Endothelial cell of umbilical vein (primary cell): ENCODE measurements around the gene DIABLO. TPM values are rescaled to one million over a fixed set of nuclear protein-coding genes. Genes with fewer than 3 reads are reported as not detected.

ENCODE experiments used
- BruUV-seq: library from RNA; stranded (reverse); fragments of 400-500 nt; replicated peaks from 2 replicates; lab custom pipeline; 2021; lab: Mats Ljungman, UMichigan
- CTCF ChIA-PET: fragments of 300-600, 350-600 bp; sonication (Branson Sonifier 250); formaldehyde crosslinking; loops from one replicate; lab custom pipeline; 2021; ENCODE audit warnings: antibody characterized with exemption, inconsistent platforms; lab: Charles Lee
- POLR2A ChIA-PET: fragments of 300-600, 350-600 bp; sonication (Branson Sonifier 250); formaldehyde crosslinking; loops from one replicate; lab custom pipeline; 2021; ENCODE audit warnings: antibody characterized with exemption, inconsistent platforms; lab: Charles Lee
- DNase-seq: peaks from one replicate; pipeline ENCODE4 v3.0.0-alpha.2; 2011; ENCODE audit warnings: low read depth, low spot score
- FAIRE-seq: peaks from 2 replicates; lab custom pipeline; 2011; peaks lifted over from hg19 to GRCh38; lab: Jason Lieb, UNC
- H2AFZ ChIP-seq: 2 replicates; pipeline ENCODE4 v1.6.0; 2012; ENCODE audit warnings: low read depth, low read length, control low read depth, inconsistent platforms
- H3K27ac ChIP-seq: 2 replicates; pipeline ENCODE4 v1.5.1; 2011; ENCODE audit warnings: low read depth, mild to moderate bottlenecking, control low read depth, low read length, moderate library complexity; ENCODE audit not compliant: insufficient read depth
- H3K27me3 ChIP-seq, 2 experiments: 2 replicates each; pipeline versions ENCODE4 v1.6.0 to v1.6.1; 2011; ENCODE audit warnings: low read length in 2 of 2, mixed read lengths in 1 of 2; ENCODE audit not compliant: control insufficient read depth in 2 of 2, insufficient read depth in 2 of 2
- H3K36me3 ChIP-seq, 2 experiments: 2 replicates in 1 of 2; 3 replicates in 1 of 2; pipeline ENCODE4 v1.5.1; 2011; ENCODE audit warnings: low read length in 2 of 2, mild to moderate bottlenecking in 1 of 2, moderate library complexity in 1 of 2; ENCODE audit not compliant: control insufficient read depth in 2 of 2, insufficient read depth in 2 of 2; ENCODE audit errors: extremely low read depth in 1 of 2
- H3K4me1 ChIP-seq: 3 replicates; pipeline ENCODE4 v1.5.1; 2011; ENCODE audit warnings: mild to moderate bottlenecking, low read length; ENCODE audit not compliant: control insufficient read depth, insufficient read depth; ENCODE audit errors: extremely low read depth
- H3K4me2 ChIP-seq: 2 replicates; pipeline ENCODE4 v1.6.1; 2011; ENCODE audit warnings: low read length, control low read depth, mixed read lengths; ENCODE audit not compliant: insufficient read depth
- H3K4me3 ChIP-seq, 3 experiments: fragments of 200-600 bp in 1 of 3; sonication (generic), shearing (Covaris generic) in 1 of 3; replicated peaks in 1 of 3; 2 replicates each; pipeline ENCODE4 v1.5.1; 2011 to 2016; ENCODE audit warnings: control low read depth in 3 of 3, low read length in 3 of 3, mild to moderate bottlenecking in 2 of 3, inconsistent platforms in 1 of 3, low read depth in 1 of 3, moderate library complexity in 1 of 3; ENCODE audit not compliant: insufficient read depth in 1 of 3
- H3K79me2 ChIP-seq: 2 replicates; pipeline ENCODE4 v1.6.0; 2012; ENCODE audit warnings: low read length, inconsistent platforms; ENCODE audit not compliant: control insufficient read depth, insufficient read depth
- H3K9ac ChIP-seq: replicated peaks from 2 replicates; pipeline ENCODE3; 2011; ENCODE audit warnings: low read length, control low read depth; ENCODE audit not compliant: insufficient read depth; ENCODE audit errors: extremely low read depth
- H3K9me1 ChIP-seq: replicated peaks from 3 replicates; pipeline ENCODE4 v1.6.0; 2011; ENCODE audit warnings: mild to moderate bottlenecking, low read length; ENCODE audit not compliant: control insufficient read depth, insufficient read depth; ENCODE audit errors: extremely low read depth
- H3K9me3 ChIP-seq: replicated peaks from 2 replicates; pipeline ENCODE4 v1.5.1; 2012; ENCODE audit warnings: low read length, inconsistent platforms; ENCODE audit not compliant: control insufficient read depth, insufficient read depth
- H4K20me1 ChIP-seq: replicated peaks from 2 replicates; pipeline ENCODE3; 2011; ENCODE audit warnings: mild to moderate bottlenecking, low read length; ENCODE audit not compliant: control insufficient read depth, insufficient read depth; ENCODE audit errors: extremely low read depth
- EZH2 ChIP-seq: IDR thresholded peaks from 2 replicates; pipeline ENCODE4 v1.6.1; 2012; ENCODE audit warnings: borderline replicate concordance, low read depth, mild to moderate bottlenecking, moderate library complexity, low read length, inconsistent platforms; ENCODE audit not compliant: severe bottlenecking
- FOS ChIP-seq: IDR thresholded peaks from 2 replicates; pipeline ENCODE4 v1.6.1; 2011; ENCODE audit warnings: mild to moderate bottlenecking, low read length, moderate library complexity, borderline replicate concordance; ENCODE audit not compliant: insufficient read depth
- GATA2 ChIP-seq: IDR thresholded peaks from 2 replicates; pipeline ENCODE4 v1.7.0; 2011; ENCODE audit warnings: low read depth, mild to moderate bottlenecking, moderate library complexity, mixed read lengths, low read length; ENCODE audit not compliant: insufficient read length, insufficient read depth
- JUN ChIP-seq: IDR thresholded peaks from 2 replicates; pipeline ENCODE4 v1.6.1; 2011; ENCODE audit warnings: borderline replicate concordance, low read depth; ENCODE audit not compliant: insufficient read length, insufficient read depth
- MYC ChIP-seq: IDR thresholded peaks from one replicate; pipeline ENCODE4 v1.6.1; 2011; ENCODE audit warnings: mild to moderate bottlenecking, low read depth, low read length
- POLR2A ChIP-seq: IDR thresholded peaks from 2 replicates; pipeline ENCODE4 v1.6.1; 2012; ENCODE audit warnings: low read depth, mild to moderate bottlenecking, control low read depth, low read length
- POLR2AphosphoS5 ChIP-seq: IDR thresholded peaks from 2 replicates; pipeline ENCODE4 v1.6.1; 2012; ENCODE audit warnings: low read depth, mild to moderate bottlenecking, control low read depth, low read length, moderate library complexity; ENCODE audit not compliant: insufficient read depth
- dilution Hi-C: fragments of 300-500 bp; cut with MboI; formaldehyde crosslinking; loops from one replicate; pipeline ENCODE4 v1.15.0; 2019; ENCODE audit warnings: low sequenced_read_pairs; ENCODE audit not compliant: extremely low pct_ligation_motif_present
- intact Hi-C: fragments of 100-400 bp; cut with micrococcal nuclease; formaldehyde crosslinking; loops from one replicate; pipeline ENCODE4 v1.10.0; 2022
- polyA plus RNA-seq, 4 experiments: library from polyadenylated mRNA; depleted of rRNA in 3 of 4; stranded (reverse) in 3 of 4; unstranded in 1 of 4; fragments of >200 nt; gene quantifications; 2 replicates each; pipeline versions ENCODE4 v1.2.1 to v1.2.3, GENCODE V29; 2011 to 2012; ENCODE audit warnings: missing spikeins in 1 of 4
- total RNA-seq: library from RNA; stranded (reverse); gene quantifications from 2 replicates; pipeline ENCODE4 v1.2.3, GENCODE V29; 2021
- TF ChIP-seq, protein P1 (sequence below): IDR thresholded peaks from 2 replicates; pipeline ENCODE4 v1.6.1; 2011; ENCODE audit not compliant: insufficient read depth, insufficient read length
- TF ChIP-seq, protein P2 (sequence below), 2 donors: IDR thresholded peaks; 1 replicate in 1 of 2; 2 replicates in 1 of 2; pipeline ENCODE4 v1.5.1; 2011; ENCODE audit warnings: low read length in 2 of 2, mild to moderate bottlenecking in 2 of 2, moderate library complexity in 2 of 2, control low read depth in 1 of 2, inconsistent platforms in 1 of 2, low read depth in 1 of 2; ENCODE audit not compliant: insufficient read depth in 1 of 2; ENCODE audit errors: extremely low read depth in 1 of 2

DIABLO gene
- total and polyA plus RNA-seq, 2 donors (not counting 3 experiments of a cell fraction or from before 2014, with no cell fraction given) = 49.9 to 55.4 TPM

DNA sequence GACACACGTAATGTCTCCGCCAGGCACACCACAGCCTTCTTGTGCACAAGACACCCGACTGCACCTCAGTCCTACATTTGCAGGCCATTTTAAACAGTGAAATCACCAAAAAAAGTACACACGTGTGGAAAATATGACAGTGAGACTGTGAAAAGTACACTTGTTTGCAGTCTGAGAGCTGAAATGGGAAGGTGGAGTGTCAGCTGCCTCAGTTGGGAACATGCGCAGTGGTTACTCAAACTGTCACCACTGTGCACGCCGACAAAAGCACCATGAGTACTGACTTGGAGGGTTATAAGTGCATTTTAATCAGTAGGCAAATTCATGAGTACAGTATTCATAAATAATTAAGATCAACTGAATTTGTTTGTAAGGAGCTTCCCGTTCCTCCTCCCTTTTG is 24.7 kb upstream of the DIABLO start:
- no peak for DNase-seq
- dilution Hi-C loops (no loop called here), intact Hi-C loops (no loop called here)
- peaks cover 0 to 2% of the 10 kb centered on the region in 2 experiments for H3K36me3 ChIP-seq
- no peak overlapping the region for H3K4me3 ChIP-seq
- H3K27me3 ChIP-seq = no peaks in the 10 kb centered on the region
- ChIA-PET CTCF (interaction anchor here (0.9 kb wide), 1 partner anchor 19 kb away, joined by 3 read pairs; no protein-coding TSS in a partner anchor), POLR2A (no interaction called here)
- H3K9me1 ChIP-seq = no peaks in the 10 kb centered on the region
- H2AFZ ChIP-seq = no peak overlapping the region
- no peak overlapping the region for H3K4me2 ChIP-seq
- H3K9ac ChIP-seq = no peak overlapping the region
- no peak for TF ChIP-seq EZH2
- no peak for TF ChIP-seq JUN
- no peak for TF ChIP-seq FOS
- TF ChIP-seq POLR2A = no peak
- no peak for TF ChIP-seq POLR2AphosphoS5
- no peak for TF ChIP-seq MYC
- TF ChIP-seq, protein P1, sequence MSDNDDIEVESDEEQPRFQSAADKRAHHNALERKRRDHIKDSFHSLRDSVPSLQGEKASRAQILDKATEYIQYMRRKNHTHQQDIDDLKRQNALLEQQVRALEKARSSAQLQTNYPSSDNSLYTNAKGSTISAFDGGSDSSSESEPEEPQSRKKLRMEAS = no peak
- TF ChIP-seq GATA2 = no peak
- TF ChIP-seq, protein P2, sequence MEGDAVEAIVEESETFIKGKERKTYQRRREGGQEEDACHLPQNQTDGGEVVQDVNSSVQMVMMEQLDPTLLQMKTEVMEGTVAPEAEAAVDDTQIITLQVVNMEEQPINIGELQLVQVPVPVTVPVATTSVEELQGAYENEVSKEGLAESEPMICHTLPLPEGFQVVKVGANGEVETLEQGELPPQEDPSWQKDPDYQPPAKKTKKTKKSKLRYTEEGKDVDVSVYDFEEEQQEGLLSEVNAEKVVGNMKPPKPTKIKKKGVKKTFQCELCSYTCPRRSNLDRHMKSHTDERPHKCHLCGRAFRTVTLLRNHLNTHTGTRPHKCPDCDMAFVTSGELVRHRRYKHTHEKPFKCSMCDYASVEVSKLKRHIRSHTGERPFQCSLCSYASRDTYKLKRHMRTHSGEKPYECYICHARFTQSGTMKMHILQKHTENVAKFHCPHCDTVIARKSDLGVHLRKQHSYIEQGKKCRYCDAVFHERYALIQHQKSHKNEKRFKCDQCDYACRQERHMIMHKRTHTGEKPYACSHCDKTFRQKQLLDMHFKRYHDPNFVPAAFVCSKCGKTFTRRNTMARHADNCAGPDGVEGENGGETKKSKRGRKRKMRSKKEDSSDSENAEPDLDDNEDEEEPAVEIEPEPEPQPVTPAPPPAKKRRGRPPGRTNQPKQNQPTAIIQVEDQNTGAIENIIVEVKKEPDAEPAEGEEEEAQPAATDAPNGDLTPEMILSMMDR (IDR thresholded peaks at IDR 0.05; ENCODE audit: extremely low read depth in 1 of 2, insufficient read depth in 1 of 2, low read depth in 1 of 2, low read length in 2 of 2) = no peak
- FAIRE-seq = no peak
- H3K4me1 ChIP-seq = no peaks in the 10 kb centered on the region
- no peaks in the 10 kb centered on the region for H4K20me1 ChIP-seq
- BruUV-seq = no TSS peak
- no peaks in the 10 kb centered on the region for H3K9me3 ChIP-seq
- H3K27ac ChIP-seq = no peak overlapping the region
- no peaks in the 10 kb centered on the region for H3K79me2 ChIP-seq
